Tongue (tissue), 2 donors: ENCODE data around the gene SARDH. TPM values are rescaled to one million over a fixed set of nuclear protein-coding genes. Genes with fewer than 3 reads are reported as not detected.
A peak's percentile ranks its signal among the peaks of the same experiment; 100 is the strongest.
"Not testable (repeated sequence)": the region's sequence is repeated elsewhere in the genome, so short reads cannot be mapped to it uniquely, and the experiment has no call there.

Experiments
- DNase-seq: peaks from one replicate; pipeline ENCODE4 v3.0.0-alpha.2; 2015
- total RNA-seq: library from RNA; depleted of rRNA; stranded (reverse); fragments of >200 nt; gene quantifications from one replicate; pipeline ENCODE4 v1.2.3, GENCODE V29; 2014

SARDH gene
- total RNA-seq, 1 donor from 2014 or later = 8.0 TPM

- DNase-seq = peak; percentile 19
Measured at GRCh38 chr9:133777068-133777791, 39.1 kb upstream of the SARDH start.

GRCh38 chr9:133775951-133776905 is 38.1 kb upstream of the SARDH start:
- DNase-seq = no peak

DNA sequence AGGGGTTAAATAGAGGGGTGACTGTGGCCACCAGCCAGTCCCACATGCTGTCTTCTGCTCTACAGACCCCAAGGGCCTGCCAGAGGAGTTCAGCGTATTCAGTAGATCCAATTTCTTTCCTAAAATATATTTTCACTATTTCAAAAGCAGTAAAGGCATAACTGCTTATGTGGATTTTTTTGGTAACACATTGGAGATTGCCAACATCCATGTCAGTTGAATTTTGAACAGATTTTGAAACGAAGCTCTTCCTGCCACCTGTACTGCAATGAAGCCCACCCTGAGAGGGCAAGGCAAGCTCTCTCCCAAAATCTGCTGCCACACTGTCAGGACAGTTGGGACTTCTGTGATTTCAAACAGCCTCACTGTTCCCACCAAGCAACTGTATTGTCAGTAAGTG is 37.1 kb upstream of the SARDH start:
- no peak for DNase-seq

DNA sequence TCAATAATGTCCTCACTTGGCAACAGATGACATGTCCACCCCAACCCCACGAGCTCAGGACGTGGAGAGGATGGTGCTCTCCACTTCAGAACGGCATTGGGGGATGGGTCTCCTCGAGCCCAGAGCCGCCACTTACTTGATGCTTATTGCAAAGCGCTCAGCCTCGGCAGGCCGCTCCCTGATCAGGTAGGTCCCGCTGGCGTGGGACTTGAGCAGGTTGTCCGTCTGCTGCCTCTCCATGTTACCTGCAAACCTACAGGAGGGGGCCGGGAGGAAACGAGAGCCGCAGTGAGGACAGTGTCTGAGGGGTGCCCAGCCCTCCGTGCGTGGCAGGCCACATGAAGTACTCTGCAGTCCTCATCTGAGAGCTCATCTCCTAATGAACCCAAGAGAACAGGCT is 36.6 kb upstream of the SARDH start:
- no peak for DNase-seq

DNA sequence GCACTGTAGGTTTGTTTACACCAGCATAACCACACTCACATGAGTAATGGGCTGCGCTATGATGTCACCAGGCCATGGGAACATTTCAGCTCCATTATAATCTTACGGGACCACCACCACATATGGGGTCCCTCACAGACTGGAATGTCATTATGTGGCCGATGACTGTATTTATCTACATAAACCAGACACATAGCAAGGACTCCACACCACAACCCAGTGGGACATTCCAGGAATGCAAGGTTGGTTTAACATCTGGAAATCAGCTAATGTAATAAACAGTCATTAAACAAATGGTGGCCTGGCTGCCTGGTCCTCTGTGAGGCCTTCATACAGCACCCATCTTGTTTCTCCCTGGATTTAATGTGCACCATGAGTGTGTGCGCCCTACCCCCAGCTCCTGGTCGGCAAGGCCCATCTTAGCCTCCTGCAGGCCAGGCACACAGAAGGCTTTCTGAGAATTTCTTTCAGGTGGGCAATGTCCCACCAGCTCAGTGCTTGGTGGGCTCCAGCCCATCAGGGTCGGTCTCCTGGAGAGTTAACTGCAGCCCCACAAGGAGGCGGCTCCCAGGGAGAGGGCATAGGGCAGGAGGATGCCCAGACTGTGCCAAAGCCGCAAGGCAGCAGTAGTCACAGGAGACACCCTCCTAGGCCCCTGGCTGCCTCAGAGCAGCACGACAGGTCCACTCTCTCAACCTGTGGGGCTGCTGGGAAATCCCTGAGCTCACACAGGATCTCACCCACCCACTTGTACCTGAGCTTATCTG is 35.9 kb upstream of the SARDH start:
- peak; percentile 33 for DNase-seq

GRCh38 chr9:133772581-133772980 is 34.4 kb upstream of the SARDH start:
- DNase-seq = no peak

GRCh38 chr9:133771486-133772482 is 33.6 kb upstream of the SARDH start:
- no peak for DNase-seq

- no peak for DNase-seq
Measured at GRCh38 chr9:133770076-133770777, 32.1 kb upstream of the SARDH start.

DNA sequence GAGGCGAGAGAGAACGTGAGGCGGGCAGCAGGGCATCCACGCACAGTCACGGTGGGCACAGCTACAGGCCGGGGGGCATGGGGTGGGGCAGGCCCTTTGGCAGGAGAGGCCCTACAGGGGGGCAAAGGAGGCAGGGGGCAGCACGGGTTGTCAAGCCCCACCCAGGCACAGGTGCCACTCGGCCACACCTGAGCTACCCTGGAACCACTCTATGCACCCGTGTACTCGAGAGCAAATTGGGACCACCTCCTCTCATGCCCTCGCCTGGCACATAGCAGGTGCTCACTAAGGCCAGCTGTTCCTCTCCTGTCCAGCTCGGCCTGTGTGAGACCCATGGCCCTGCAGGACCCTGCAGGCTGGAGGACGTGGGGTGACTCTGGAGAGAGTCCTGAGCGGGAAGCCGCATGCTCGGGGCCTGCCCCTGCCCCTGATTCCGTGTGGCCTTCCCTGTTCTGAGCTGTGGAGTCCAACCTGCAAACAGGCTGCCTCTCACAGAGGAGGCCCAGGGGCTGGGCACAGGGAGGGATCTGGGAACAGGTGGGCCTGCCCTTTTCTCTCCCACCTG is 31.4 kb upstream of the SARDH start:
- no peak for DNase-seq

DNA sequence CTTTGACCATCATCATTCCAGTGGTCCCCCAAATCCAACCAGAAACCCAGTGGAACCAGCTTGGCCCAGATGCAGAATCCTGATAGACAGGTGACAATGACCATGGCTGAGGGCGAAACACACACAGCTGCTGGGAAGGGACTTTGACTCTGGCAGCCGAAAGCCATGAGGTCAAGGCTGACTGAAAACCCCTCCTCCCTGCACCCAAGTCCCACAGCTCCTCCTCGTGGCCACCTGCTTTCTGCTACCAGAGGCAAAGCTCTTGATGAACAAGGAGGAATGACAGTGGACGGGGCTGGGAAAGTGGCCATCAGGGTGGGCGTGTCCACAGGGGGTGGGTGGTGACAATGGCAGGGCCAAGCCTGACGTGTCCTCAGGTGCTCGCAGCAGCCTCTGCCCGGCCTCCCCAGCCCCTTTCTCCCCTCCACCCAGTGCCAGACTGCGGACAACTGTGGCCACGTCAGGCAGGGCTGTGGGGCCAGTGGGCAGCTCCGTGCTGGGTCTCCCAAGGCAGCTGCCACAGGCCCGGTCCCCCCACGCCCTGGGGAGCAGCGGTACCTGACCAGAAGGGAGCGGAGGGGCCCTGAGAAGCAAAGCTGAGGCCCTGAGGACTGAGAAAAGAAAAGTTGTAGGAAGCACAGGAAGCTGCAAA is 30.8 kb upstream of the SARDH start:
- no peak for DNase-seq

GRCh38 chr9:133768371-133768858 is 30.3 kb upstream of the SARDH start:
- no peak for DNase-seq

DNA sequence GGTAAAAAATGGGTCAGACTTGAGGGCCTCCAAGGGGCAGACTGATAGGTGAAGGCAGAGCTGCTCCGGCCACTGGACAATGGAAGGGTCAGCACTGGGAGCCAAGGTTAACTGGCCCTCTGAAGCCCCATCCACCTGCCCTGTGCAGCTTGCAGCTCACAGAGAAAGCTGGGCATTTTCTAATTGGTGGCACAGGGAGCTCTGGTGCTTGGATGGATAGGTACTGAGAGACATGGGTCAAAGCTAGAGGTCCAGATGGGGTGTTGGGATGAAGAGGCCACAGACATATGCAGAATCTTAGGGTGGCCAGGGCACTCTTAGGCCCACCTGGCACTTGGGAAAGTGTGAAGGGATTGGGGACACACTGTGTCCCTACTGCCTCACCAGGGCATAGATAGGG is 29.5 kb upstream of the SARDH start:
- DNase-seq = no peak

GRCh38 chr9:133767008-133767407 is 28.9 kb upstream of the SARDH start:
- no peak for DNase-seq

DNA sequence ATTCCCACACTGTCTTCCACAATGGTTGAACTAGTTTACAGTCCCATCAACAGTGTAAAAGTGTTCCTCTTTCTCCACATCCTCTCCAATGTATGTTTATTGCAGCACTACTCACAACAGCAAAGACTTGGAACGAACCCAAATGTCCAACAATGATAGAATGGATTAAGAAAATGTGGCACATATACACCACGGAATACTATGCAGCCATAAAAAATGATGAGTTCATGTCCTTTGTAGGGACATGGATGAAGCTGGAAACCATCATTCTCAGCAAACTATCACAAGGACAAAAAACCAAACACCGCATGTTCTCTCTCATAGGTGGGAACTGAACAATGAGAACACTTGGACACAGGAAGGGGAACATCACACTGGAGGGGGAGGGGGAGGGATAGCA is 28.1 kb upstream of the SARDH start:
- not testable (repeated sequence) for DNase-seq

DNA sequence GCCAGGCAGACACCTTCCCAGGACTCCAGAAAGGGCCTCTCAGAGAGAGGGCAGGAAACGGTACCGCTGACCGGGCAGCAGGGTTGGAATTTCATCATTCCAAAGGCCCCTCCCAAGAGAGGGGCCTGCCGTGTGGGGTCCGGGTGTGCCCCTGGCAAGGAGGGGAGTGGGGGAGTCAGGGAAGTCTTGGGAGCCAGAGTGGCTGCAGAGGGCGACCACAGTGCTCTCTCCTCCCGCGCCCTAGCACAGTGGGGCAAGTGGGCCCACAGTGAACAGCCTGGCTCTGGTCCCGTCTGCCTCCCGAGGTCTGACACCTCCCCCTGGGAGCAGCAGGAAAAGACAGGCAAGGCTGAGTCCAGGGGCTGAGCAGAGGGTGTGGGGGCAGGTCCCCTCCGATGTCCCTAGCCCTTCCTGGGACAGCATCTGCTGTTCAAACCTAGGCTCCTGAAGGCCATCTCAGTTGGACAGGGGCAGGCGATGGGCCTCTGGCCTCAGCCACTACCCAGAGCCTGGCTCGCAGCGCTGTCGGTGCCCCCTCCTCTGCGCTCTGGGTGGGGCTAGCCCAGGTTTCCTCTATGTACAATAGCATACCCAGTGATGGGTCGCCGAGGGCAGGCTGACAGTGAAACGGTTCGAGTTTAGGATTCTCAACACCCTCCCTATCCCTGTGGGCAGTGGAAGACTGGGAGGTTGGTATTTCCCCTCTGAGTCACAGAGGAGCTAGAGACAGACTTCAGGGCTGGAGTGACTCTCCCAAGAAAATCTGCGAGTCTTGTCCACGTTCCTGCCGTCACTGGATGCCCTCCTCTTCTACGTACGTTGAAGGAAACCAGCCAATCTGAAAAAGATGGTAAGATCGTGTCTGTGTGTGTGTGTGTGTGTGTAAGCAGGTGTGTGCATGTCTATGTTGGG is 25.4 kb upstream of the SARDH start:
- DNase-seq = no peak

GRCh38 chr9:133762488-133763271 is 24.5 kb upstream of the SARDH start:
- DNase-seq = no peak

DNA sequence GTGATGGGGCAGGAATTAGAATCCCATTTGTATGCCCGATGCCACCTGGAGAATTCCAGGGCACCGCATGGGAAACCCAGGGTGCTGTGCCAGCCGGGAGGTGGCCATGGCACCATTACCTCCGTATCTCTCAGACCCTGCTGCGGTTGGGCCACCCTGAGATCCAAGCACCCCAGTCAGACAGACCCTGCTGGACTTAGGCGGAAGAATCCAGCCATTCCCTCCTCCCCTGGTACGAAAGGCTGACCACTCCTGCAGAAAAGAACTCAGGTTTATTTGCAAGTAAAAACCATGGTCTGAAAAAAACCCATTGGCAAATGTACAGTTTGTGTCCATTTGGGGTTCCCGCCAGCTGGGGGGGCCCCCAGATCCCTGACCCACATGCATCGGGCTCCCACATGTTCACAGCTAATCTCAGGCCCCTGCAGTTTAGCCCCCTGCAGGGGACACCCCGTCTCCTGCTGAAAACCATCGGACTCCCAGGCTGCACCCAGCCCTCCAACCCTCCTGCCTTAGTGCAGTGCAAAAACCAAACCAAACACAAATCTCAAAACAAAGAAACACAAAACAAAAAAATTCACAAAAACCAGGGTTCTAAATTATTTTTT is 23.6 kb upstream of the SARDH start:
- no peak for DNase-seq
